CD4-positive, CD25-positive, alpha-beta regulatory T cell (primary cell): ENCODE results near the gene INPP5F. TPM values are rescaled to one million over a fixed set of nuclear protein-coding genes. Genes with fewer than 3 reads are reported as not detected.
A peak's percentile ranks its signal among the peaks of the same experiment; 100 is the strongest.

Source experiments
- ATAC-seq, 2 donors: fragments of 150-1000 bp; cut with Tn5 transposase; one replicate each; pipeline ENCODE4 v1.10.0; 2021; ENCODE audit warnings: low read depth in 2 of 2, moderate number of reproducible peaks in 2 of 2, moderate library complexity in 1 of 2
- DNase-seq, 3 donors: peaks; one replicate each; pipeline versions ENCODE4 v3.0.0 to v3.0.0-alpha.2; 2012 to 2022; ENCODE audit warnings: mixed read lengths in 1 of 3
- H3K27ac ChIP-seq: one replicate; pipeline ENCODE4 v1.7.0; 2013; ENCODE audit warnings: mild to moderate bottlenecking, low read length; ENCODE audit not compliant: insufficient read depth, poor library complexity, severe bottlenecking
- H3K27me3 ChIP-seq: one replicate; pipeline ENCODE4 v1.7.0; 2013; ENCODE audit warnings: low read length; ENCODE audit not compliant: control insufficient read depth, insufficient read depth
- H3K36me3 ChIP-seq: one replicate; pipeline ENCODE4 v1.7.0; 2013; ENCODE audit warnings: mild to moderate bottlenecking, low read length, moderate library complexity; ENCODE audit not compliant: control insufficient read depth, insufficient read depth
- H3K4me1 ChIP-seq: 2 replicates; pipeline ENCODE4 v1.7.0; 2013; ENCODE audit warnings: mild to moderate bottlenecking, low read length; ENCODE audit not compliant: insufficient read depth, control insufficient read depth, poor library complexity, severe bottlenecking
- H3K4me3 ChIP-seq: one replicate; pipeline ENCODE4 v1.7.0; 2013; ENCODE audit warnings: low read depth, mild to moderate bottlenecking, low read length, moderate library complexity
- H3K9me3 ChIP-seq, 2 experiments: 1 replicate in 1 of 2; 2 replicates in 1 of 2; pipeline ENCODE4 v1.7.0; 2013; ENCODE audit warnings: low read length in 2 of 2, mild to moderate bottlenecking in 1 of 2, moderate library complexity in 1 of 2; ENCODE audit not compliant: control insufficient read depth in 2 of 2
- H3K27ac Mint-ChIP-seq, 3 donors: one replicate each; pipeline ENCODE4 v1.8.0; 2020 to 2022; ENCODE audit warnings: mild to moderate bottlenecking in 3 of 3, mixed read lengths in 3 of 3, moderate library complexity in 2 of 3
- H3K27me3 Mint-ChIP-seq: one replicate; pipeline ENCODE4 v1.8.0; 2022; ENCODE audit warnings: mild to moderate bottlenecking, mixed read lengths
- H3K36me3 Mint-ChIP-seq: one replicate; pipeline ENCODE4 v1.8.0; 2020; ENCODE audit warnings: mixed read lengths
- H3K4me1 Mint-ChIP-seq, 4 donors: one replicate each; pipeline ENCODE4 v1.8.0; 2020 to 2022; ENCODE audit warnings: mixed read lengths in 4 of 4, mild to moderate bottlenecking in 1 of 4
- H3K4me3 Mint-ChIP-seq, 4 donors: one replicate each; pipeline ENCODE4 v1.8.0; 2020 to 2022; ENCODE audit warnings: mild to moderate bottlenecking in 4 of 4, mixed read lengths in 4 of 4, moderate library complexity in 3 of 4
- H3K9me3 Mint-ChIP-seq, 7 donors: one replicate each; pipeline ENCODE4 v1.8.0; 2020 to 2022; ENCODE audit warnings: mixed read lengths in 7 of 7, mild to moderate bottlenecking in 3 of 7, moderate library complexity in 2 of 7
- polyA plus RNA-seq, 4 donors: library from polyadenylated mRNA; unstranded; fragments of 300-500 nt; fragmentation: Illumina TruSeq; gene quantifications; one replicate each; pipeline ENCODE4 v1.2.3, GENCODE V29; 2021
- total RNA-seq: library from RNA; stranded (reverse); gene quantifications from one replicate; pipeline ENCODE4 v1.2.3, GENCODE V29; 2022

Gene INPP5F
- total and polyA plus RNA-seq, 5 donors from 2014 or later: 10.4 to 22.1 (median 11.2) TPM

GRCh38 chr10:119829429-119829828 is 103.6 kb downstream of the INPP5F start:
- Mint-ChIP-seq H3K4me3 (no peak overlapping the region), H3K4me1 (peaks cover 6 to 9% (median 7%) of the 10 kb centered on the region in 4 donors), H3K27me3 (no peaks in the 10 kb centered on the region), H3K36me3 (peaks cover 57% of the 10 kb centered on the region), H3K27ac (peak overlapping the region in 1 of 3 donors; percentile 13), H3K9me3 (no peaks in the 10 kb centered on the region)
- H3K36me3 ChIP-seq: peaks cover 67% of the 10 kb centered on the region
- H3K4me1 ChIP-seq: no peaks in the 10 kb centered on the region
- H3K27me3 ChIP-seq: no peaks in the 10 kb centered on the region
- H3K9me3 ChIP-seq: no peaks in the 10 kb centered on the region
- H3K4me3 ChIP-seq: no peak overlapping the region
- no peak for ATAC-seq
- H3K27ac ChIP-seq: no peak overlapping the region
- DNase-seq: no peak

- H3K9me3 Mint-ChIP-seq: no peaks in the 10 kb centered on the region
- ATAC-seq (no peak), DNase-seq (no peak)
- Histone ChIP-seq H3K9me3 (no peaks in the 10 kb centered on the region), H3K27me3 (no peaks in the 10 kb centered on the region), H3K4me1 (no peaks in the 10 kb centered on the region), H3K36me3 (peaks cover 81% of the 10 kb centered on the region), H3K4me3 (no peak overlapping the region), H3K27ac (no peak overlapping the region)
- H3K4me3 Mint-ChIP-seq: no peak overlapping the region
- peaks cover 60% of the 10 kb centered on the region for H3K36me3 Mint-ChIP-seq
- no peak overlapping the region for H3K27ac Mint-ChIP-seq
- H3K27me3 Mint-ChIP-seq: no peaks in the 10 kb centered on the region
- peaks cover 7 to 16% (median 8%) of the 10 kb centered on the region in 4 donors for H3K4me1 Mint-ChIP-seq
Observed at GRCh38 chr10:119830851-119831250, 105.0 kb downstream of the INPP5F start.

GRCh38 chr10:119831656-119832055 is 105.8 kb downstream of the INPP5F start:
- ATAC-seq (no peak), DNase-seq (no peak)
- H3K9me3 ChIP-seq: no peaks in the 10 kb centered on the region
- H3K36me3 Mint-ChIP-seq: peaks cover 60% of the 10 kb centered on the region
- H3K4me1 Mint-ChIP-seq: peaks cover 9 to 16% (median 13%) of the 10 kb centered on the region in 4 donors
- peaks cover 88% of the 10 kb centered on the region for H3K36me3 ChIP-seq
- H3K4me3 Mint-ChIP-seq: no peak overlapping the region
- H3K27me3 Mint-ChIP-seq: no peaks in the 10 kb centered on the region
- H3K9me3 Mint-ChIP-seq: no peaks in the 10 kb centered on the region
- H3K4me3 ChIP-seq: no peak overlapping the region
- H3K27me3 ChIP-seq: no peaks in the 10 kb centered on the region
- H3K4me1 ChIP-seq: no peaks in the 10 kb centered on the region
- peak overlapping the region in 1 of 3 donors; percentile 82 for H3K27ac Mint-ChIP-seq
- no peak overlapping the region for H3K27ac ChIP-seq

- Mint-ChIP-seq H3K4me1 (peaks cover 9 to 23% (median 16%) of the 10 kb centered on the region in 4 donors), H3K36me3 (peaks cover 56% of the 10 kb centered on the region), H3K27ac (peak overlapping the region in 2 of 3 donors; percentile 46 to 82), H3K9me3 (no peaks in the 10 kb centered on the region), H3K27me3 (no peaks in the 10 kb centered on the region), H3K4me3 (no peak overlapping the region)
- Histone ChIP-seq H3K36me3 (peaks cover 94% of the 10 kb centered on the region), H3K27me3 (no peaks in the 10 kb centered on the region), H3K4me1 (no peaks in the 10 kb centered on the region), H3K27ac (peak overlapping the region; percentile 7), H3K9me3 (no peaks in the 10 kb centered on the region), H3K4me3 (no peak overlapping the region)
- no peak for DNase-seq
- ATAC-seq: no peak
Observed at GRCh38 chr10:119832951-119833350, 107.1 kb downstream of the INPP5F start.

- ATAC-seq (peak in 1 of 2 donors; percentile 48), DNase-seq (peak in 1 of 3 donors; percentile 48)
- H3K4me1 ChIP-seq: no peaks in the 10 kb centered on the region
- Mint-ChIP-seq H3K27me3 (no peaks in the 10 kb centered on the region), H3K4me3 (no peak overlapping the region), H3K36me3 (peaks cover 59% of the 10 kb centered on the region), H3K4me1 (peaks cover 9 to 23% (median 16%) of the 10 kb centered on the region in 4 donors), H3K27ac (peak overlapping the region; percentile 46 to 80 (median 79)), H3K9me3 (no peaks in the 10 kb centered on the region)
- no peak overlapping the region for H3K27ac ChIP-seq
- no peaks in the 10 kb centered on the region for H3K9me3 ChIP-seq
- H3K4me3 ChIP-seq: no peak overlapping the region
- H3K27me3 ChIP-seq: no peaks in the 10 kb centered on the region
- H3K36me3 ChIP-seq: peaks cover 96% of the 10 kb centered on the region
Observed at GRCh38 chr10:119834188-119834587, 108.3 kb downstream of the INPP5F start.

GRCh38 chr10:119845656-119846055 is 119.8 kb downstream of the INPP5F start:
- Histone ChIP-seq H3K36me3 (peaks cover 86% of the 10 kb centered on the region), H3K9me3 (no peaks in the 10 kb centered on the region), H3K4me3 (no peak overlapping the region), H3K27me3 (no peaks in the 10 kb centered on the region), H3K4me1 (no peaks in the 10 kb centered on the region), H3K27ac (no peak overlapping the region)
- no peak for DNase-seq
- peaks cover 0 to 8% (median 5%) of the 10 kb centered on the region in 4 donors for H3K4me1 Mint-ChIP-seq
- H3K9me3 Mint-ChIP-seq: no peaks in the 10 kb centered on the region
- peaks cover 64% of the 10 kb centered on the region for H3K36me3 Mint-ChIP-seq
- no peak overlapping the region for H3K27ac Mint-ChIP-seq
- no peaks in the 10 kb centered on the region for H3K27me3 Mint-ChIP-seq
- H3K4me3 Mint-ChIP-seq: no peak overlapping the region
- no peak for ATAC-seq

GRCh38 chr10:119849031-119849789 is 123.4 kb downstream of the INPP5F start:
- Mint-ChIP-seq H3K36me3 (peaks cover 51% of the 10 kb centered on the region), H3K4me1 (peaks cover 0 to 16% (median 5%) of the 10 kb centered on the region in 4 donors), H3K27ac (peak overlapping the region in 1 of 3 donors; percentile 49), H3K9me3 (no peaks in the 10 kb centered on the region), H3K27me3 (no peaks in the 10 kb centered on the region), H3K4me3 (no peak overlapping the region)
- no peaks in the 10 kb centered on the region for H3K27me3 ChIP-seq
- no peak for ATAC-seq
- DNase-seq: no peak
- no peaks in the 10 kb centered on the region for H3K4me1 ChIP-seq
- peaks cover 81% of the 10 kb centered on the region for H3K36me3 ChIP-seq
- no peak overlapping the region for H3K4me3 ChIP-seq
- H3K27ac ChIP-seq: no peak overlapping the region
- no peaks in the 10 kb centered on the region for H3K9me3 ChIP-seq

- ATAC-seq: no peak
- H3K27ac Mint-ChIP-seq: peak overlapping the region; percentile 38 to 53 (median 48)
Observed at GRCh38 chr10:119849944-119850343, 124.1 kb downstream of the INPP5F start.

More at GRCh38 chr10:119849944-119850343, 124.1 kb downstream of the INPP5F start:
- no peak for DNase-seq
- Mint-ChIP-seq H3K9me3 (no peaks in the 10 kb centered on the region), H3K27me3 (no peaks in the 10 kb centered on the region), H3K4me3 (no peak overlapping the region), H3K4me1 (peaks cover 0 to 17% (median 5%) of the 10 kb centered on the region in 4 donors), H3K36me3 (peaks cover 47% of the 10 kb centered on the region)
- Histone ChIP-seq H3K4me3 (no peak overlapping the region), H3K27ac (no peak overlapping the region), H3K36me3 (peaks cover 75% of the 10 kb centered on the region), H3K27me3 (no peaks in the 10 kb centered on the region), H3K4me1 (no peaks in the 10 kb centered on the region), H3K9me3 (no peaks in the 10 kb centered on the region)
